Stimulated activated CD4-positive, alpha-beta T cell treated with anti-CD3 and anti-CD28 coated beads, Interleukin-12 subunit alpha, Interleukin-12 subunit beta, amount 100 ng/mL, for 24 hours (primary cell): ENCODE data around the gene CHPF.
A peak's percentile ranks its signal among the peaks of the same experiment; 100 is the strongest.

ENCODE experiments used
- DNase-seq, 2 experiments: peaks; one replicate each; pipeline ENCODE4 v3.0.0-alpha.2; 2020; ENCODE audit warnings: low read depth in 2 of 2

Gene CHPF

GRCh38 chr2:219531639-219532377 lies 11.8 kb downstream of the CHPF start:
- no peak for DNase-seq

GRCh38 chr2:219530048-219530963 lies 13.3 kb downstream of the CHPF start:
- DNase-seq, result peak; percentile 72 to 81

DNA sequence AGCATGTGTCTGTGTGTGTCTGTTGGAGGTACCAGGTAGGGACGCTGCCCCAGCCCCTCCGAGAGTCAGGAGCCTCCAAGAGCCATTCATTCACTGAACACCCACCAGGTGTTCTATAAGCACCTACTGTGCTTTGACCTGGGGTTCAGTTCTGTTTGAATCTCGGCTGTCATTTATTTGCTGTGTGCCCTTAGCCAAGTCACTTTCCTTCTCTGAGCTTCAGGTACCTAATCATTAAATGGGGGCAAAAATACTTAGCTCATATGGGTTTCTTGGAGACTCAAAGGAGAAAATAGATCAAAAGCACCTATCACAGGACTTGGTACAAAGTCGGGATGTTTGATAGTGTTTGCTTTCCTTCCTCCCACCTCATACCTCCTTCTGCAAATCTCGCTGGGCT lies 16.1 kb downstream of the CHPF start:
- DNase-seq, result no peak

GRCh38 chr2:219527076-219527394 lies 16.6 kb downstream of the CHPF start:
- no peak for DNase-seq

DNA sequence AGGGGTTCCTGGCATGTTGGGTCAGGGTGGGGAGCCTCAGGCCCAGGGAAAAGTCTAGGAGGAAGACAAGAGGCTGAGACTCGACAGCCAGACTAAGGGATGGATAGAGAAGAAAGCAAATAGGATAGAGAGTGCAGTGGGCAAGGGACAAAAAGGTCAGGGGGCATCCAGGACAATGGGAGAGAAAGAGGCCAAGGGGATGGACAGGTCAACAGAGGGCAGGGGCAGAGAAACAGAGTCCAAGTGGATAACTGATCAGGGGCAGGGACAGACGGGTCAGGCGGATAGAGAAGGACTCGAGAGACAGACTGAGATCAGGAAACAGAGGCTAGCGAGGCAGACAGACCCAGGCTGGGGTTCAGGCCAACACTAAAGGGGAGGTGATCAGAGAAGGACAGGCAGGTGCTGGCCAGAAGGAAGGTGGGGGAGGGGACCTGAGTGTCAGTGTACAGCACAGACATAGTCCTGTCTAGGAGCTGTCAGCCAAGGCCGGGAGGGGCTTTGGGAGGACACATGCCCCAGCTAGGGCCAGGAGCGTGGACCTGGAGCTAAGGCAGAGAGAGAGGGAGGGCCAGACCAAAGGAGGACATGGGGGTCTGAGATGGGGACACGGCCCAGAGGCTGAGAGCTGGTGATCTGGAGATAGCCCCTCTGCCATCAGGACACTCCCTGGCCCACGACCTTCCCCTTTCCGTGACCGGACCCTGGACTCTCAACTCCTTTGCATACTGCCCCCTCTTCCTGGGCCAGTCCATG lies 17.1 kb downstream of the CHPF start:
- no peak for DNase-seq

- no peak for DNase-seq
These were observed 17.9 kb downstream of the CHPF start for GRCh38 chr2:219525533-219526232.

GRCh38 chr2:219524817-219525216 lies 18.8 kb downstream of the CHPF start:
- DNase-seq, result no peak

DNA sequence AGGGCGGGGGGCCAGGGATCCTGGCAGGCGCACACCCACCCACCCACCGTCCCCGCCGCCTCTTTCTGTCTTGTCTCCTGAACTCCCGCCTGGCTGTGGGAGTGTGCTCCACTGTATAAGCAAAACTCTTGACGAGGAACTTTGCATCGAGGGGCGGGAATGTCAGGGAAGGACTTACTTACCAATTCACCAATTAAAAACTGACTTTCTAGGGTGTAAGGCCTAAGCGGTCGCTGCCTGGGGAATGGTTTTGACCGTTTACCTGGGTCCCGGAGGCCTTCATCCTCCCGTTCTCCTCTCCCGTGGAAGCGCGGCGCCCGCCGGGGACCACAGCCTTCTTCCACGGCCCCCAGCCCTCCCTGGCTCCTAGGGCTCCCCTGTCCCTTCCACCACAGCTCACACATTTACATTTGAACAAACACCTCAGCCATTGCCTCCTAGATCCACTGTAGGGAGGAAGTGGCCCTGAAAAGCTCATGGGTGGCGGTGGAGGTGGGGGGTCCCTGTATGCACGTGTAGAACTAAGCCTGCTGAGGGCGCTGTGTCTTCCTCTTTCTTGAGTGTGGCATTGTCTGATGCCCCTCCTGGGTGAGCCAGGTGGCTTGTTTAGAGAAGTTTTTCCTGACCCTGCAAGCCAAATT lies 20.5 kb downstream of the CHPF start:
- no peak for DNase-seq

DNA sequence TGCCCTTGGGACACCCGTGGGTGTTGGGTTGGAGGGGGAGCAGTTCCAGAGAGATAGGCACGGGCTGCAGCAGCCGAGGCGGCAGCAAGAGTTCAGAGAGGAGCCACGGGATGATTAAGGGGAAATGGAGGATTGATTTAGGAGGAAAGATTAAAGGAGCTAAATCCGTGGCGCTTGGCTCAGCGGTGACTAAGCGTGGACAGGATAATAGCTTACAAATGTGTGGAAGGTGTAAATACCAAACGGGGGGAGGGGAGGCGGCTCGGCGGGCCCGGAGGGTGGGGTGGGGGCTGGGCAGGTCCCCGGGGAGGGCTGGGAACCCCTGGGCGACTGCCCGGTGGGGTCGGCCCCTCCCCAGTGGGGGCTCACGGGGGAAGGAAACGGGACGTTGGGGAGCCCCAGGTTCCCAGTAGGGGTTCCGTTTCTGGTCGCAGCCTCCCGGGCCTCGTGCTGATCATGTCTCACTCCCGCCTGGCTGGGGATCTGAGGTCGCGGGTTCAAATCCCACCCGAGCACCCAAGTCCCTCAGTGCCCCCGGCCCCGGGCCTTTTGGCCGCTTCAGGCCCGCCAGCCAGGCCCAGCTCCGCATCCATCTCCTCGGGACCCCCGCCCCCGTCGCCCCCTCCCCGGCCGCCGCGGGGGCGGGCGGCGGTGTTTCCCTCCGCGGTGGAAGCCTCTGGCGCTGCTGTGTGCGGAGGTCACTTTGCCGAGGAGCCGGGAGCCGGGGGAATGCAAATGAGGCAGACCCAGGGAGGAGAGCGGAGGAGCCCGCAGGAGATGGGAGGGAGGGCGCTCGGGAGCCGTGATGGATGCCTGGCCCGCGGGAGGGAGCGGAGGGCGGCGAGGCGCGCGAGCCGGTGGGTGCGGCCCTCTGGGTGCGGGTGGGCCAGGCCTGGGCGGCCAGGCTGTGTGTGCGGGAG lies 21.2 kb downstream of the CHPF start:
- no peak for DNase-seq

- no peak for DNase-seq
These were observed 22.3 kb downstream of the CHPF start for GRCh38 chr2:219521066-219521880.

GRCh38 chr2:219520079-219520478 lies 23.5 kb downstream of the CHPF start:
- no peak for DNase-seq

DNA sequence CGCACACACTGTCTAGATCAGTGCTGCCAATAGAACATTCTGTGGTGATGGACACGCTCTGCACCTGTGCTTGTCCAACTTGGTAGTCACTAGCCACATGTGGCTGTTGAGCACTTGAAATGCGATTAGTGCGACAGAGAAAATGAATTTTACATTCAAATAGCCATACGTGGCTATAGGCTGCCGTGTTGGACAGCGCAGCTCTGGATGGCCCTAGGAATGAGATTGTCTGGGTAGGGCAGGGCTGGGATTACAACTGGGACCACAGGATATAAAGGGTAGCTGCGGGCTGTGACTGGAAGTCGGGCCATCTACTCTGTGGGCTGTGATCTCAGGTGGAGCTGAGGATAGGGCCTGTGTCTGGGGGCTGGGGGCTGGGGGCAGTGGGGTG lies 24.1 kb downstream of the CHPF start:
- no peak for DNase-seq

GRCh38 chr2:219517954-219518778 lies 25.4 kb downstream of the CHPF start:
- no peak for DNase-seq

- no peak for DNase-seq
These were observed 26.7 kb downstream of the CHPF start for GRCh38 chr2:219516888-219517287.

DNA sequence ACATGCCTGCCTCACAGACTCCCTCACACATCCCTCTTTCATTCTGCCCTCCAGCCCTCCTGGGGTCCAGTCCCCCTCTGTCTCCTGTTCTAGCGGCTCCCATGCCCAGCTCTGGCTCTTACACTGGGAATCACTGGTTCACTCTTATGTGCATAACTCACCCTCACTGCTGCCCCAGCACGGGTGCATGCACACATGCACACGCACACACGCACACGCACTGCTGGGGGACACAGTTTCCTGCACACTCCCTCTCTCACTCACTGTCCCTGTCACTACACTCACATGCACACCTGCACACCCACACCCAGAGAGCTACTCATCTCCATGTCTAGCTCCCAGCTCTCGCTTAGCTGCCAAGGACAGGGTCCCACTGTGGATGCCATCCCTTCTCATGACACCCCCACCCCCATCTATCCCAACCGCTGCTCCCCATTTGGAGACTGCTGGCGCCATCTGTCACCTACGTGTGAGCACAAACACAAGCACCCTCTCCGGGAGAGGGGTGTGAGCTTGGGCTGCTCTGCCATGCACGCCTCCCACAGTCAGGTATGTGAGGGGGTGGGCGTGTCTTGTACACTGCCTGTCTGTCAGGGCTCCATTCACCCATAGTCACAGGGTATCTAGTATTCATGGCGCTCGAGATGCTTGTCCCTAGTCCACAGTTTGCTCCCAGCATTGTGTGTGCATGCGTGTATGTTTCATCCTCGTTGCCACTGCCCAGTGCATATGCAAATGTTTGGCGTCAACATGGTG lies 27.6 kb downstream of the CHPF start:
- no peak for DNase-seq

DNA sequence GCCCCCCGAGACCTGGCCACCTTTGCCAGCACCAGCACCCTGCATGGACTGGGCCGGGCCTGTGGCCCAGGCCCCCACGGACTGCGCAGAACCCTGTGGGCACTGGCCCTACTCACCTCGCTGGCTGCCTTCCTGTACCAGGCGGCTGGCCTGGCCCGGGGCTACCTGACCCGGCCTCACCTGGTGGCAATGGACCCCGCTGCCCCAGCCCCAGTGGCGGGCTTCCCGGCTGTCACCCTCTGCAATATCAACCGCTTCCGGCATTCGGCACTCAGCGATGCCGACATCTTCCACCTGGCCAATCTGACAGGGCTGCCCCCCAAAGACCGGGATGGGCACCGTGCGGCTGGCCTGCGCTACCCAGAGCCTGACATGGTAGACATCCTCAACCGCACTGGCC lies 28.8 kb downstream of the CHPF start:
- no peak for DNase-seq

DNA sequence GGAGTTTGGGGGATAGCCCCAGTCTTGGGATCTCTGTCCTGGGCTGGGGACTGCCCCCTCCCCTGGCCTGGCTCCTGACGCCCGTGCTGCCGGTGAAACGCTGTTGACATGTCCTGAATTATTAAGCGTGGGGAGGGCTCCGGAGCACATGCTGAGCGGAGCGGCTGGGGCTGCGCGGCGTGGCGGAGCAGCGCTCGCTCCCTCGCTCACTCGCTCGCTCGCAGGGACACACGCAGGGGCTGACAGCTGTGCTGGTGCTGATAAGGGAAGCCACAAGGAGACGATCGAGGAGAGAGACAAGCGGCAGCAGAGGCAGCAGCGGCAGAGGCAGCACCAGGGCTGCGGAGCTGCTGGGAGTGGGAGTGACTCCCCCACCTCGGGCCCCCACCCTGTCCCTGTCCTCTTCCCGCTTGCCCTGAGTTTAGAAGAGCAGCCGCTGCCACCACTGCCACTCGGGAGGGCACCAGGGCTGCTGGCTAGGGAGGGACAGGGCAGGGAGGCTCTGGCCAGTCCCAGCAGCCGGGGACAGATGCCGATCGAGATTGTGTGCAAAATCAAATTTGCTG lies 29.3 kb downstream of the CHPF start, which contains the start of gene ASIC4:
Gene ASIC4 (plus strand): TSS at position 287 of the 566 bp plus-strand sequence. CDS start 243 bp downstream, at position 530.
- DNase-seq, result no peak
